Measurements from ENCODE around the gene SLC12A6. TPM values are rescaled to one million over a fixed set of nuclear protein-coding genes. Genes with fewer than 3 reads are reported as not detected.

The SLC12A6 gene
- total and polyA plus RNA-seq, 2 of the 13 experiments (the other 11 are each of a cell fraction or from before 2014, with no cell fraction given) = 15.2 to 30.1 TPM

DNA sequence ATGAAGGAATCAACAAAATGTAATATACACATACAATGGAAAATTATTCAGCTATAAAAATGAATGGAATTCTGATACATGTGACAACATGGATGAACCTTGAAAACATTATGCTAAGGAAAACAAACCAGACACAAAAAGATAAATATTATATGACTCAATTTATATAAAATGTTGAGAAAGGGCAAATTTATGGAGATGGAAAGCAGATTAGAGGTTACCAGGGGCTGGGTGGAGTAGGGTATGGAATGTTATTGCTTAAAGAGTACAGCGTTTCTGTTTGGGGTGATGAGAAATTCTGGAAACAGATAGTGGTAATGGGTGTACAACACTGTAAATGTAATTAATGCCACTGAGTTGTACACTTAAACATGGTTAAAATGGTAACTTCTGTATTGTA, 61.9 kb downstream of the SLC12A6 start:
- Histone ChIP-seq H3K79me2 (ENCODE audit: insufficient read depth, low read length) (no peaks in the 10 kb centered on the region), H3K4me3 (replicated peaks in 1 of 3; ENCODE audit: insufficient read depth in 1 of 3, low read depth in 2 of 3, low read length in 3 of 3) (no peak overlapping the region), H3K9me3 (ENCODE audit: low read length) (no peaks in the 10 kb centered on the region), H3K27me3 (ENCODE audit: control insufficient read depth in 1 of 2, insufficient read depth in 2 of 2, low read length in 2 of 2) (no peaks in the 10 kb centered on the region), H3K36me3 (replicated peaks in 1 of 2; ENCODE audit: control insufficient read depth in 1 of 2, insufficient read depth in 2 of 2, low read length in 2 of 2) (0 out of 5 replicates have a peak, but pooled peaks cover 0 to 5% of the 10 kb centered on the region in 2 experiments), H3K4me2 (ENCODE audit: low read depth, low read length) (no peak overlapping the region), H3K9ac (ENCODE audit: insufficient read depth, low read depth, low read length) (no peak overlapping the region), H4K20me1 (ENCODE audit: insufficient read depth, low read length) (no peaks in the 10 kb centered on the region), H3K27ac (ENCODE audit: extremely low read length, insufficient read depth, low read length) (no peak overlapping the region), H3K4me1 (ENCODE audit: insufficient read depth, low read length) (no peaks in the 10 kb centered on the region), H2AFZ (ENCODE audit: low read length) (no peak overlapping the region)
- CTCF ChIA-PET (ENCODE audit: low intra/inter-chr PET ratio, low total read pairs) = no interaction called here
- 86% methylated on average over 1 of the region's 1 CpG for WGBS (ENCODE audit: low lambda C conversion rate)
- POLR2A ChIA-PET = no interaction called here
- no peak for ATAC-seq
- no TSS peak for BruUV-seq (replicated peaks)
- no peak for FAIRE-seq
- DNase-seq (ENCODE audit: low spot score) = no peak
- TF ChIP-seq ZNF720 (CRISPR knock-in tag; IDR thresholded peaks at IDR 0.05) (no peak), AGO2 (optimal IDR thresholded peaks at IDR 0.05; ENCODE audit: low read depth, low read length) (no peak), ETV6 (CRISPR knock-in tag; conservative IDR thresholded peaks at IDR 0.05) (no peak), ZNF646 (CRISPR knock-in tag; IDR thresholded peaks at IDR 0.05) (no peak), PBX2 (CRISPR knock-in tag; IDR thresholded peaks at IDR 0.05) (no peak), ZNF446 (CRISPR knock-in tag; IDR thresholded peaks at IDR 0.05) (no peak), PCBP2 (optimal IDR thresholded peaks at IDR 0.05; ENCODE audit: low read depth, low read length, poor library complexity, severe bottlenecking) (no peak), ZNF44 (CRISPR knock-in tag; IDR thresholded peaks at IDR 0.05) (no peak), SOX6 (IDR thresholded peaks at IDR 0.05) (no peak), SOX6 (CRISPR knock-in tag; IDR thresholded peaks at IDR 0.05) (no peak), ZNF501 (CRISPR knock-in tag; IDR thresholded peaks at IDR 0.05) (no peak), HHEX (CRISPR knock-in tag; IDR thresholded peaks at IDR 0.05) (no peak), SALL1 (CRISPR knock-in tag; IDR thresholded peaks at IDR 0.05) (no peak), ZNF652 (CRISPR knock-in tag; IDR thresholded peaks at IDR 0.05; ENCODE audit: borderline replicate concordance, low read depth) (no peak), ZNF724P (CRISPR knock-in tag; IDR thresholded peaks at IDR 0.05; ENCODE audit: borderline replicate concordance) (no peak), GPN1 (CRISPR knock-in tag; IDR thresholded peaks at IDR 0.05; ENCODE audit: borderline replicate concordance) (no peak), RFX3 (CRISPR knock-in tag; IDR thresholded peaks at IDR 0.05) (no peak), HNRNPUL1 (IDR thresholded peaks at IDR 0.05; ENCODE audit: low read depth, low read length) (no peak), MAFF (IDR thresholded peaks at IDR 0.05; ENCODE audit: low read depth, low read length) (no peak)
- in situ Hi-C loops (cut with HindIII; ENCODE audit: extremely low pct_ligation_motif_present, low pct_unique_long_range_greater_than_20kb) (no loop called here), intact Hi-C loops (cut with micrococcal nuclease; ENCODE audit: unreplicated experiment) (no loop called here)

All from HepG2 (cell line).